IMR-90 (cell line): ENCODE data around the gene COL5A1. TPM values are rescaled to one million over a fixed set of nuclear protein-coding genes. Genes with fewer than 3 reads are reported as not detected.

Source experiments
- ATAC-seq: fragments of 200-7000 bp; cut with Tn5 transposase; 2 replicates; pipeline ENCODE4 v1.9.1; 2020; ENCODE audit warnings: low read depth, mild to moderate bottlenecking, moderate library complexity
- BruUV-seq: library from RNA; stranded (reverse); fragments of 400-500 nt; replicated peaks from 2 replicates; lab custom pipeline; 2021; lab: Mats Ljungman, UMichigan
- CTCF ChIA-PET: fragments of 300-600 bp; formaldehyde crosslinking; extraction: SDS; loops from one replicate; lab custom pipeline; 2021; ENCODE audit warnings: antibody characterized with exemption; lab: Yijun Ruan, JAX
- POLR2A ChIA-PET: fragments of 300-600 bp; sonication (Branson Sonifier 250); formaldehyde crosslinking; loops from one replicate; lab custom pipeline; 2022; ENCODE audit warnings: antibody characterized with exemption; ENCODE audit not compliant: unreplicated experiment; lab: Charles Lee
- DNase-seq: peaks from one replicate; pipeline ENCODE4 v3.0.0; 2013
- H2AFZ ChIP-seq: replicated peaks from 2 replicates; pipeline ENCODE3; 2013; ENCODE audit warnings: low read length, mild to moderate bottlenecking; ENCODE audit not compliant: poor library complexity
- H2AK5ac ChIP-seq: 2 replicates; pipeline ENCODE4 v1.6.1; 2013; ENCODE audit warnings: low read depth, low read length, inconsistent platforms
- H2AK9ac ChIP-seq: replicated peaks from 2 replicates; pipeline ENCODE3; 2013; ENCODE audit warnings: mild to moderate bottlenecking, low read depth, low read length, moderate library complexity; ENCODE audit not compliant: poor library complexity
- H2BK120ac ChIP-seq: 2 replicates; pipeline ENCODE4 v1.6.1; 2013; ENCODE audit warnings: low read depth, low read length, inconsistent platforms
- H2BK15ac ChIP-seq: 3 replicates; pipeline ENCODE4 v1.6.1; 2013; ENCODE audit warnings: low read depth, low read length, inconsistent platforms
- H2BK20ac ChIP-seq: 2 replicates; pipeline ENCODE4 v1.6.1; 2013; ENCODE audit warnings: low read depth, mild to moderate bottlenecking, inconsistent platforms, low read length, moderate library complexity
- H2BK5ac ChIP-seq: 2 replicates; pipeline ENCODE4 v1.6.1; 2013; ENCODE audit warnings: mild to moderate bottlenecking, low read depth, low read length, inconsistent platforms; ENCODE audit not compliant: poor library complexity, severe bottlenecking
- H3K14ac ChIP-seq: replicated peaks from 2 replicates; pipeline ENCODE4 v1.6.1; 2013; ENCODE audit warnings: low read depth, low read length, inconsistent platforms
- H3K18ac ChIP-seq: 2 replicates; pipeline ENCODE4 v1.6.1; 2013; ENCODE audit warnings: low read depth, low read length, control low read depth
- H3K23ac ChIP-seq: 2 replicates; pipeline ENCODE4 v1.6.1; 2013; ENCODE audit warnings: low read depth, low read length, inconsistent platforms
- H3K27ac ChIP-seq: 2 replicates; pipeline ENCODE4 v1.5.1; 2013; ENCODE audit warnings: mild to moderate bottlenecking, control low read depth, low read length; ENCODE audit not compliant: insufficient read depth
- H3K27me3 ChIP-seq: 2 replicates; pipeline ENCODE4 v1.6.1; 2013; ENCODE audit warnings: low read length; ENCODE audit not compliant: control insufficient read depth, insufficient read depth
- H3K36me3 ChIP-seq: 2 replicates; pipeline ENCODE4 v1.6.1; 2013; ENCODE audit warnings: low read length, mixed read lengths; ENCODE audit not compliant: control insufficient read depth, insufficient read depth
- H3K4ac ChIP-seq: 2 replicates; pipeline ENCODE4 v1.6.1; 2013; ENCODE audit warnings: low read depth, low read length, inconsistent platforms
- H3K4me1 ChIP-seq: 2 replicates; pipeline ENCODE4 v1.6.1; 2013; ENCODE audit warnings: low read length, mixed read lengths; ENCODE audit not compliant: control insufficient read depth, insufficient read depth
- H3K4me2 ChIP-seq: 2 replicates; pipeline ENCODE4 v1.6.1; 2013; ENCODE audit warnings: low read depth, mild to moderate bottlenecking, control low read depth, low read length, moderate library complexity
- H3K4me3 ChIP-seq: 2 replicates; pipeline ENCODE4 v1.5.1; 2013; ENCODE audit warnings: low read depth, mild to moderate bottlenecking, control low read depth, low read length, moderate library complexity; ENCODE audit not compliant: insufficient read depth
- H3K56ac ChIP-seq: 2 replicates; pipeline ENCODE4 v1.6.1; 2013; ENCODE audit warnings: low read length, inconsistent platforms; ENCODE audit not compliant: insufficient read depth; ENCODE audit errors: extremely low read depth
- H3K79me1 ChIP-seq, 2 experiments: 2 replicates each; pipeline ENCODE4 v1.6.1; 2013; ENCODE audit warnings: low read length in 2 of 2, inconsistent platforms in 1 of 2, low read depth in 1 of 2
- H3K9ac ChIP-seq: 2 replicates; pipeline ENCODE4 v1.6.1; 2013; ENCODE audit warnings: low read depth, low read length, control low read depth
- H3K9me1 ChIP-seq: 2 replicates; pipeline ENCODE4 v1.6.1; 2013; ENCODE audit warnings: low read length, inconsistent platforms; ENCODE audit not compliant: insufficient read depth
- H3K9me3 ChIP-seq: 2 replicates; pipeline ENCODE4 v1.6.1; 2013; ENCODE audit warnings: low read length; ENCODE audit not compliant: control insufficient read depth, insufficient read depth
- H4K20me1 ChIP-seq: 2 replicates; pipeline ENCODE4 v1.6.1; 2013; ENCODE audit warnings: low read length, inconsistent platforms; ENCODE audit not compliant: insufficient read depth
- H4K5ac ChIP-seq: 2 replicates; pipeline ENCODE4 v1.6.1; 2013; ENCODE audit warnings: mild to moderate bottlenecking, low read depth, low read length, control low read depth
- H4K8ac ChIP-seq, 2 experiments: 2 replicates each; pipeline ENCODE4 v1.6.1; 2013; ENCODE audit warnings: low read depth in 2 of 2, low read length in 2 of 2, control low read depth in 1 of 2, inconsistent platforms in 1 of 2
- H4K91ac ChIP-seq: 2 replicates; pipeline ENCODE4 v1.6.1; 2013; ENCODE audit warnings: low read depth, low read length, inconsistent platforms; ENCODE audit not compliant: insufficient read depth
- BHLHE40 ChIP-seq: fragments of 150-350 bp; IDR thresholded peaks from 2 replicates; pipeline ENCODE4 v1.6.1; 2016; ENCODE audit warnings: mild to moderate bottlenecking, low read depth, low read length
- CEBPB ChIP-seq: IDR thresholded peaks from 2 replicates; pipeline ENCODE4 v1.6.1; 2012; ENCODE audit warnings: low read depth, low read length, improper control_type of control experiment
- CHD1 ChIP-seq: IDR thresholded peaks from 2 replicates; pipeline ENCODE4 v1.6.1; 2012; ENCODE audit warnings: low read depth, low read length, improper control_type of control experiment
- CTCF ChIP-seq: conservative IDR thresholded peaks from 2 replicates; pipeline ENCODE4 v1.5.1; 2012; ENCODE audit warnings: mild to moderate bottlenecking, low read depth, low read length, improper control_type of control experiment
- ELK1 ChIP-seq: fragments of 150-350 bp; IDR thresholded peaks from 2 replicates; pipeline ENCODE4 v1.6.1; 2016; ENCODE audit warnings: low read depth, mild to moderate bottlenecking, low read length, moderate library complexity, borderline replicate concordance
- FOS ChIP-seq: fragments of 150-350 bp; IDR thresholded peaks from 2 replicates; pipeline ENCODE4 v1.6.1; 2016; ENCODE audit warnings: low read depth, low read length
- MAFK ChIP-seq: IDR thresholded peaks from 2 replicates; pipeline ENCODE4 v1.6.1; 2012; ENCODE audit warnings: low read depth, low read length, improper control_type of control experiment
- MAZ ChIP-seq: IDR thresholded peaks from 2 replicates; pipeline ENCODE4 v1.6.1; 2012; ENCODE audit warnings: low read depth, mild to moderate bottlenecking, low read length, improper control_type of control experiment, moderate library complexity, borderline replicate concordance
- MXI1 ChIP-seq: IDR thresholded peaks from 2 replicates; pipeline ENCODE4 v1.6.1; 2012; ENCODE audit warnings: low read depth, mild to moderate bottlenecking, low read length, moderate library complexity, borderline replicate concordance
- NFE2L2 ChIP-seq: fragments of 150-350 bp; IDR thresholded peaks from 2 replicates; pipeline ENCODE4 v1.6.1; 2016; ENCODE audit warnings: low read depth, mild to moderate bottlenecking, low read length
- POLR2A ChIP-seq: IDR thresholded peaks from 2 replicates; pipeline ENCODE4 v1.6.1; 2012; ENCODE audit warnings: mild to moderate bottlenecking, low read depth, low read length
- RAD21 ChIP-seq: IDR thresholded peaks from 2 replicates; pipeline ENCODE4 v1.6.1; 2012; ENCODE audit warnings: low read length, improper control_type of control experiment
- RCOR1 ChIP-seq: IDR thresholded peaks from 2 replicates; pipeline ENCODE4 v1.6.1; 2012; ENCODE audit warnings: mild to moderate bottlenecking, low read length, improper control_type of control experiment; ENCODE audit not compliant: insufficient replicate concordance
- RFX5 ChIP-seq: IDR thresholded peaks from 2 replicates; pipeline ENCODE4 v1.8.0; 2012; ENCODE audit warnings: low read depth, mild to moderate bottlenecking, low read length, moderate library complexity
- SMC3 ChIP-seq: fragments of 150-350 bp; IDR thresholded peaks from 2 replicates; pipeline ENCODE4 v1.6.1; 2016; ENCODE audit warnings: low read depth, mild to moderate bottlenecking, antibody characterized with exemption, low read length, moderate library complexity
- USF2 ChIP-seq: fragments of 150-350 bp; IDR thresholded peaks from 2 replicates; pipeline ENCODE4 v1.6.1; 2017; ENCODE audit warnings: mild to moderate bottlenecking, antibody characterized with exemption, low read length, low read depth
- WGBS, 2 experiments: methylation state at CpG; one replicate each; pipeline versions ENCODE4 v1.1.5 to v1.1.7; 2013; ENCODE audit warnings: missing lambda C conversion rate in 2 of 2; ENCODE audit not compliant: insufficient read length in 1 of 2; ENCODE audit errors: extremely low coverage in 2 of 2; 5-methylcytosine and 5-hydroxymethylcytosine counted together
- dilution Hi-C: fragments of 300-500 bp; cut with HindIII; formaldehyde crosslinking; loops from one replicate; pipeline ENCODE4 v1.14.3; 2018; ENCODE audit warnings: low sequenced_read_pairs; ENCODE audit not compliant: unreplicated experiment
- in situ Hi-C: fragments of 300-500 bp; cut with MboI; formaldehyde crosslinking; loops from 3 replicates; pipeline ENCODE4 v1.14.3; 2019; ENCODE audit warnings: low sequenced_read_pairs, inconsistent platforms, mixed read lengths
- intact Hi-C: fragments of 100-400 bp; cut with micrococcal nuclease; formaldehyde crosslinking; loops from 2 replicates; pipeline ENCODE4 v1.10.0; 2022
- polyA plus RNA-seq, 3 experiments: library from polyadenylated mRNA; depleted of rRNA; stranded (reverse); fragments of >200 nt; gene quantifications; 2 replicates each; pipeline ENCODE4 v1.2.3, GENCODE V29; 2012; ENCODE audit warnings: low replicate concordance in 1 of 3
- total RNA-seq: library from RNA; depleted of rRNA; stranded (reverse); fragments of >200 nt; gene quantifications from 2 replicates; pipeline ENCODE4 v1.2.3, GENCODE V29; 2012

The COL5A1 gene
- total and polyA plus RNA-seq, 2 of the 4 experiments (the other 2 are of a cell fraction): 19.2 to 173 TPM

- DNase-seq: no peak
- H2BK5ac ChIP-seq: no peak overlapping the region
- no peak overlapping the region for H3K27ac ChIP-seq
- H2AK9ac ChIP-seq: no peak overlapping the region
- WGBS, 2 experiments: 93% methylated on average over 5 of the region's 6 CpGs; no CpG with 5 or more reads in 1 of the 2 experiments
- no peak overlapping the region for H2BK15ac ChIP-seq
- peaks cover 4% of the 10 kb centered on the region; the same call in 1 of the 2 replicates for H3K9me3 ChIP-seq
- ATAC-seq: no peak
- H3K36me3 ChIP-seq: peaks cover 11% of the 10 kb centered on the region
- H4K8ac ChIP-seq: no peak overlapping the region
- H2AK5ac ChIP-seq: no peak overlapping the region
- H3K9ac ChIP-seq: no peak overlapping the region
- dilution Hi-C loops: no loop called here
- H3K56ac ChIP-seq: no peak overlapping the region
- peaks cover 89% of the 10 kb centered on the region for H4K20me1 ChIP-seq
- CTCF ChIA-PET: interaction anchor here (0.6 kb wide), 1 partner anchor 193 kb away, joined by 3 read pairs; no protein-coding TSS in a partner anchor
- H2AFZ ChIP-seq: no peak overlapping the region
- in situ Hi-C loops: no loop called here
- H2BK20ac ChIP-seq: no peak overlapping the region
- 0 out of 2 replicates have a peak overlapping the region, but pooled peaks have one; percentile 10 for H3K23ac ChIP-seq
- H3K4me3 ChIP-seq: no peak overlapping the region
- TF ChIP-seq RAD21: no peak
- TF ChIP-seq ELK1: no peak
- TF ChIP-seq SMC3: no peak
- TF ChIP-seq MXI1: no peak
- no peak for TF ChIP-seq FOS
- TF ChIP-seq RFX5: no peak
- TF ChIP-seq CHD1: no peak
- TF ChIP-seq NFE2L2: no peak
- TF ChIP-seq MAZ: no peak
- no peak for TF ChIP-seq CEBPB
- TF ChIP-seq USF2: no peak
- no peak for TF ChIP-seq POLR2A
- TF ChIP-seq MAFK: no peak
- TF ChIP-seq BHLHE40: no peak
- no peak for TF ChIP-seq RCOR1
- no peak for TF ChIP-seq CTCF
- peaks cover 49% of the 10 kb centered on the region for H3K9me1 ChIP-seq
- H3K18ac ChIP-seq: no peak overlapping the region
- POLR2A ChIA-PET: no interaction called here
- no peak overlapping the region for H4K91ac ChIP-seq
- H4K5ac ChIP-seq: no peak overlapping the region
- H3K4me1 ChIP-seq: peaks cover 33% of the 10 kb centered on the region
- no TSS peak for BruUV-seq
- intact Hi-C loops: no loop called here
- no peak overlapping the region for H3K4ac ChIP-seq
- no peak overlapping the region; the same call in 1 of the 2 replicates for H3K14ac ChIP-seq
- no peak overlapping the region for H3K4me2 ChIP-seq
- peaks cover 20 to 83% of the 10 kb centered on the region in 2 experiments; a peak in 3 of 4 replicates for H3K79me1 ChIP-seq
- H3K27me3 ChIP-seq: no peaks in the 10 kb centered on the region
- no peak overlapping the region for H2BK120ac ChIP-seq
Measured at GRCh38 chr9:134676886-134677285, 35.3 kb downstream of the COL5A1 start.
